ENCODE measurements around the gene CAPN8. TPM values are rescaled to one million over a fixed set of nuclear protein-coding genes. Genes with fewer than 3 reads are reported as not detected.

CAPN8 gene
- total RNA-seq, 1 donor from 2014 or later, result 83.5 TPM

GRCh38 chr1:223680188-223680587 is 14.7 kb upstream of the CAPN8 start:
- no peaks in the 10 kb centered on the region for H3K9me3 ChIP-seq
- no peak for ATAC-seq
- H3K4me1 ChIP-seq, result no peaks in the 10 kb centered on the region
- no peaks in the 10 kb centered on the region for H3K27me3 ChIP-seq
- no peak overlapping the region for H3K27ac ChIP-seq
- no peaks in the 10 kb centered on the region for H3K36me3 ChIP-seq
- intact Hi-C loops (cut with DNase I), result no loop called here
- no peak for TF ChIP-seq CTCF (IDR thresholded peaks at IDR 0.05)
- H3K4me3 ChIP-seq, result no peak overlapping the region
- no peak for DNase-seq

- Histone ChIP-seq H3K4me3 (no peak overlapping the region), H3K27me3 (no peaks in the 10 kb centered on the region), H3K4me1 (no peaks in the 10 kb centered on the region), H3K9me3 (no peaks in the 10 kb centered on the region), H3K36me3 (no peaks in the 10 kb centered on the region), H3K27ac (no peak overlapping the region)
- ATAC-seq, result peak; percentile 73
- intact Hi-C loops (cut with DNase I), result no loop called here
- no peak for DNase-seq
- TF ChIP-seq CTCF (IDR thresholded peaks at IDR 0.05), result no peak
Observed at GRCh38 chr1:223678841-223679240, 13.3 kb upstream of the CAPN8 start.

GRCh38 chr1:223674119-223674890 is 8.8 kb upstream of the CAPN8 start:
- no peak overlapping the region for H3K27ac ChIP-seq
- H3K9me3 ChIP-seq, result no peaks in the 10 kb centered on the region
- no peak overlapping the region for H3K4me3 ChIP-seq
- H3K4me1 ChIP-seq, result no peaks in the 10 kb centered on the region
- ATAC-seq (no peak), DNase-seq (no peak)
- no peaks in the 10 kb centered on the region for H3K36me3 ChIP-seq
- H3K27me3 ChIP-seq, result no peaks in the 10 kb centered on the region
- no peak for TF ChIP-seq CTCF (IDR thresholded peaks at IDR 0.05)
- intact Hi-C loops (cut with DNase I), result no loop called here

- Histone ChIP-seq H3K27ac (no peak overlapping the region), H3K4me1 (no peaks in the 10 kb centered on the region), H3K36me3 (no peaks in the 10 kb centered on the region), H3K4me3 (no peak overlapping the region), H3K9me3 (no peaks in the 10 kb centered on the region), H3K27me3 (no peaks in the 10 kb centered on the region)
- DNase-seq (no peak), ATAC-seq (peak; percentile 80)
- peak; percentile 48 for TF ChIP-seq CTCF (IDR thresholded peaks at IDR 0.05)
- intact Hi-C loops (cut with DNase I), result no loop called here
Observed at GRCh38 chr1:223670458-223671159, 5.1 kb upstream of the CAPN8 start.

GRCh38 chr1:223669003-223669795 is 3.7 kb upstream of the CAPN8 start:
- Histone ChIP-seq H3K36me3 (no peaks in the 10 kb centered on the region), H3K4me1 (no peaks in the 10 kb centered on the region), H3K27ac (no peak overlapping the region), H3K9me3 (no peaks in the 10 kb centered on the region), H3K4me3 (no peak overlapping the region), H3K27me3 (no peaks in the 10 kb centered on the region)
- no peak for TF ChIP-seq CTCF (IDR thresholded peaks at IDR 0.05)
- no peak for DNase-seq
- no peak for ATAC-seq
- intact Hi-C loops (cut with DNase I), result no loop called here

Data from upper lobe of right lung (tissue), 1 donor.